ENCODE results near the gene KLKB1. TPM values are rescaled to one million over a fixed set of nuclear protein-coding genes. Genes with fewer than 3 reads are reported as not detected.
A peak's percentile ranks its signal among the peaks of the same experiment; 100 is the strongest.

KLKB1 gene
- total and polyA plus RNA-seq, 9 donors = 0.18 to 1.8 (median 0.60) TPM

DNA sequence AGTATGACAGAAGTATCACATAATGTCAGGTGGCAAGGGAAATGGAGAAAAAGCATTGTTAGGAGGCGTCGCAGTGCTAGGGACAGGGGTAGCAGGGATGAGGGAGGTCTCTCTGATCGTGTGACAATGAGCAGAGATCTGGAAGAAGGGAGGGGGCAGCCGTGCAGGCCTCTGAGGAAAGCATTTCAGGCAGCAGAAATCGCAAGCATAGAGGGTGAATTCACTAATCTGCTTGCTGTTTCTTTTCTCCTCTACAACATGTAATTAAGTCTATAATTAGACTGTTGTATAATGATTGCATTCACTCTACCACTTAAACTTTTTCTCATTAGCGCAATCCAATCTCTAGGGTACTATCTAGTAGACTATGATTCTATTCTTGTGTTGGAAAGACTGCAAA is 26.8 kb upstream of the KLKB1 start:
- 71 to 74% (median 72%) methylated on average over 6 of the region's 6 CpGs for WGBS, 3 donors
- Histone ChIP-seq H3K9me3 (no peaks in the 10 kb centered on the region), H3K27me3 (no peaks in the 10 kb centered on the region), H3K27ac (no peak overlapping the region), H3K4me3 (no peak overlapping the region), H3K4me1 (ENCODE audit: insufficient read depth) (peaks cover 5% of the 10 kb centered on the region), H3K36me3 (no peaks in the 10 kb centered on the region)
- intact Hi-C loops (cut with DNase I) = no loop called here
- TF ChIP-seq, protein P1, sequence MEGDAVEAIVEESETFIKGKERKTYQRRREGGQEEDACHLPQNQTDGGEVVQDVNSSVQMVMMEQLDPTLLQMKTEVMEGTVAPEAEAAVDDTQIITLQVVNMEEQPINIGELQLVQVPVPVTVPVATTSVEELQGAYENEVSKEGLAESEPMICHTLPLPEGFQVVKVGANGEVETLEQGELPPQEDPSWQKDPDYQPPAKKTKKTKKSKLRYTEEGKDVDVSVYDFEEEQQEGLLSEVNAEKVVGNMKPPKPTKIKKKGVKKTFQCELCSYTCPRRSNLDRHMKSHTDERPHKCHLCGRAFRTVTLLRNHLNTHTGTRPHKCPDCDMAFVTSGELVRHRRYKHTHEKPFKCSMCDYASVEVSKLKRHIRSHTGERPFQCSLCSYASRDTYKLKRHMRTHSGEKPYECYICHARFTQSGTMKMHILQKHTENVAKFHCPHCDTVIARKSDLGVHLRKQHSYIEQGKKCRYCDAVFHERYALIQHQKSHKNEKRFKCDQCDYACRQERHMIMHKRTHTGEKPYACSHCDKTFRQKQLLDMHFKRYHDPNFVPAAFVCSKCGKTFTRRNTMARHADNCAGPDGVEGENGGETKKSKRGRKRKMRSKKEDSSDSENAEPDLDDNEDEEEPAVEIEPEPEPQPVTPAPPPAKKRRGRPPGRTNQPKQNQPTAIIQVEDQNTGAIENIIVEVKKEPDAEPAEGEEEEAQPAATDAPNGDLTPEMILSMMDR (IDR thresholded peaks at IDR 0.05) = no peak
- TF ChIP-seq EP300 (IDR thresholded peaks at IDR 0.05) = no peak
- no peak for TF ChIP-seq POLR2A (IDR thresholded peaks at IDR 0.05)
- no peak for DNase-seq

DNA sequence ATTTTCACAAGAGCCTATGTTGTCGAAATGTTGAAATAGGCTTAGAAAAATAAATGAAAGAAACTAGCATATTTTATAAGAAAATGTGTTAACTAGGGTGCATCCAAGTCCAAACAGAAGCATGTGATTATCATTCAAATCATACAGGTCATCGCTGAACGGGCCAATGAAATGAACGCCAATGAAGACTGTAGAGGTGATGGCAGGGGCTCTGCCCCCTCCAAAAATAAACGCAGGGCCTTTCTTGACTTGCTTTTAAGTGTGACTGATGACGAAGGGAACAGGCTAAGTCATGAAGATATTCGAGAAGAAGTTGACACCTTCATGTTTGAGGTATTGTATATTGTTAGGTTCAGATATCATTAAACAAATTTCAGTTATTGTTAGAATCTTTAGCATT is 26.3 kb upstream of the KLKB1 start:
- WGBS, 3 donors = 80 to 88% (median 82%) methylated on average over 7 of the region's 7 CpGs
- Histone ChIP-seq H3K4me3 (no peak overlapping the region), H3K9me3 (no peaks in the 10 kb centered on the region), H3K27ac (no peak overlapping the region), H3K4me1 (ENCODE audit: insufficient read depth) (peaks cover 5% of the 10 kb centered on the region), H3K27me3 (no peaks in the 10 kb centered on the region), H3K36me3 (no peaks in the 10 kb centered on the region)
- no peak for DNase-seq
- intact Hi-C loops (cut with DNase I) = no loop called here
- TF ChIP-seq, protein P1 (IDR thresholded peaks at IDR 0.05) = no peak
- TF ChIP-seq POLR2A (IDR thresholded peaks at IDR 0.05) (no peak), EP300 (IDR thresholded peaks at IDR 0.05) (no peak)

DNA sequence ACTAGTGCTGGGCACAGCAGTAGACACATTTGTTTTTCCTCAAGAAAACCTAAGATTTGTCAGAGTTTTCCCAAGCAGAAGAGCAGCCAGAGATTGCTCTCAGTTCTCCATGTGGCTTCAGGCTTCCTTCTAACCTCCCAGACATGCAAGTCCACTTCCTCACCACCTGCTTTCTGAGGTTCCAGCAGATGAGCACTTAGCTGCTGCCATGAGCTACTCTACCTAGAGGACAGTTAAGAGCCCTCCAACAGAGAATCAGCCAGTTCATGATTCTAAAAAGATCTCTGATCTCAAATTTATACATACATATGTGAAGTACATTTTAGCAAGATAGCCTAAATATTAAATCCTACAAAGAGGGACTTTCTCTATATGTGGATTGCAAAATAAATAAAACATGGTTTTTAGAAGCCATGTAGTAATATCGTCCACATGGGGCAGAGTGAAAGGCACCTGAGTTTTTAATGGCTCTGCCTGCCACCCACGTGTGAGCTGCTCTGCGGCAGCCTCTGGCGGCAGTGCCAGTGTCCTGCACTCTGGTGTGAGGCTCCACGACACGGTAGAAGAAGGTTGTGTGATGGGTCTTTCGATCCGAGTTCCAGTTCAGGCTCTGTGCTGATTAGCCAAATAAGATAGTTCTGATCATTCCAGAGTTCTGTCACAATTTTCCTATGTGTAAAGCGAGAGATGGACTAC is 25.6 kb upstream of the KLKB1 start:
- 37 to 46% (median 42%) methylated on average over 9 of the region's 9 CpGs for WGBS, 3 donors

DNA sequence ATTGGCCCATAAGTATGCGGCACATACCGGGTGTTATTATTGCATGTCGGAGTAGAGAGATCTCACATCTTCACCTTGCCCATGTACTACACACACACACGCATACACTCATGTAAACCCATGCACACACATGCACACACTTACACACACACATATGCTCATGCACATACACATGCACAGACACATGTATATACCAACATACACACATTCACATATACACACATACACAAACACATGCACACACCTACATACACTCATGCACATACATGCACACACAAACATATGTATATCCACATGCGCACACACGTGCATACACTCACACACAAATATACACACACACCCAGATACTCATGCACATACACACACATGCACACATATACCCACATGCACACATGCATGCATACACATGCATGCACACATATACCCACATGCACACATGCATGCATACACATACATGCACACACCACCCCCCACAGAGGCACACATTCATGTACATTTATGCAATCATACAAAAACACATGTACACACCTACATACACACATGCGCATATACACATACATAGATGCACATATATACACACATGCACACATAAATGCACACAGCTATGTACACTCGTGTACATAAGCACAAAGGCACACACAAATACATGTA is 24.7 kb upstream of the KLKB1 start:
- DNase-seq = no peak
- 83 to 88% (median 85%) methylated on average over 8 of the region's 8 CpGs for WGBS, 3 donors

More for the DNA sequence above, 25.6 kb upstream of the KLKB1 start:
- Histone ChIP-seq H3K9me3 (no peaks in the 10 kb centered on the region), H3K4me3 (no peak overlapping the region), H3K36me3 (no peaks in the 10 kb centered on the region), H3K27ac (peak overlapping the region in 1 of 2 donors; percentile 12), H3K4me1 (ENCODE audit: insufficient read depth) (peaks cover 5% of the 10 kb centered on the region), H3K27me3 (no peaks in the 10 kb centered on the region)
- peak in 1 of 5 donors; percentile 37 for DNase-seq
- intact Hi-C loops (cut with DNase I) = no loop called here
- TF ChIP-seq EP300 (IDR thresholded peaks at IDR 0.05) (no peak), POLR2A (IDR thresholded peaks at IDR 0.05) (no peak)
- TF ChIP-seq, protein P1 (IDR thresholded peaks at IDR 0.05) = peak in 2 of 3 donors; percentile 34 to 52

More for the DNA sequence above, 24.7 kb upstream of the KLKB1 start:
- peaks cover 5% of the 10 kb centered on the region for H3K4me1 ChIP-seq (ENCODE audit: insufficient read depth)
- no peak overlapping the region for H3K4me3 ChIP-seq
- H3K9me3 ChIP-seq = no peaks in the 10 kb centered on the region
- intact Hi-C loops (cut with DNase I) = no loop called here
- no peaks in the 10 kb centered on the region for H3K27me3 ChIP-seq
- H3K27ac ChIP-seq = no peak overlapping the region
- H3K36me3 ChIP-seq = no peaks in the 10 kb centered on the region
- TF ChIP-seq, protein P1 (IDR thresholded peaks at IDR 0.05) = no peak
- TF ChIP-seq EP300 (IDR thresholded peaks at IDR 0.05) = no peak
